GM12878 (cell line): ENCODE results near the gene KLLN. TPM values are rescaled to one million over a fixed set of nuclear protein-coding genes. Genes with fewer than 3 reads are reported as not detected.

Source experiments
- ATAC-seq: fragments of 200-7000 bp; cut with Tn5 transposase; 3 replicates; pipeline ENCODE4 v1.9.1; 2020; ENCODE audit warnings: mild to moderate bottlenecking, moderate library complexity
- BruUV-seq: library from RNA; stranded (reverse); fragments of 400-500 nt; replicated peaks from 2 replicates; lab custom pipeline; 2021; lab: Mats Ljungman, UMichigan
- CTCF ChIA-PET: fragments of 300-600 bp; sonication (Branson Sonifier 250); formaldehyde crosslinking; extraction: SDS; loops from one replicate; lab custom pipeline; 2021; ENCODE audit warnings: inconsistent platforms; lab: Yijun Ruan, JAX
- POLR2A ChIA-PET: fragments of 350-600 bp; formaldehyde crosslinking; extraction: SDS; loops from one replicate; lab custom pipeline; 2021; ENCODE audit warnings: inconsistent platforms; lab: Charles Lee
- RAD21 ChIA-PET: fragments of 300-600 bp; sonication (Branson Sonifier 250); formaldehyde crosslinking; loops from one replicate; lab custom pipeline; 2023; ENCODE audit warnings: antibody characterized with exemption; ENCODE audit not compliant: unreplicated experiment; lab: Charles Lee
- SMC1A ChIA-PET: fragments of 300-600 bp; sonication (Branson Sonifier 250); formaldehyde crosslinking; loops from one replicate; lab custom pipeline; 2023; ENCODE audit not compliant: unreplicated experiment, uncharacterized antibody; lab: Charles Lee
- DNase-seq: peaks from one replicate; pipeline ENCODE4 v3.0.0-alpha.2; 2011; ENCODE audit warnings: low read depth, low spot score
- FAIRE-seq: peaks from 3 replicates; lab custom pipeline; 2011; peaks lifted over from hg19 to GRCh38; lab: Jason Lieb, UNC
- H2AFZ ChIP-seq: 2 replicates; pipeline ENCODE4 v1.6.0; 2011; ENCODE audit warnings: low read depth, low read length, control low read depth; ENCODE audit not compliant: control insufficient read depth
- H3K27ac ChIP-seq: 2 replicates; pipeline ENCODE4 v1.5.1; 2011; ENCODE audit warnings: control low read depth; ENCODE audit not compliant: control insufficient read depth, insufficient read depth
- H3K27me3 ChIP-seq, 2 experiments: replicated peaks in 1 of 2; 2 replicates each; pipeline versions ENCODE4 v1.6.0 to v1.6.1; 2011; ENCODE audit warnings: low read length in 1 of 2; ENCODE audit not compliant: control insufficient read depth in 2 of 2, insufficient read depth in 2 of 2
- H3K36me3 ChIP-seq, 2 experiments: 2 replicates each; pipeline ENCODE4 v1.5.1; 2011; ENCODE audit warnings: low read length in 1 of 2; ENCODE audit not compliant: control insufficient read depth in 2 of 2, insufficient read depth in 2 of 2
- H3K4me1 ChIP-seq: 2 replicates; pipeline ENCODE4 v1.6.1; 2011; ENCODE audit warnings: mild to moderate bottlenecking, low read length, moderate library complexity, mixed read lengths; ENCODE audit not compliant: control insufficient read depth, insufficient read depth
- H3K4me2 ChIP-seq: 2 replicates; pipeline ENCODE4 v1.6.0; 2011; ENCODE audit warnings: control low read depth; ENCODE audit not compliant: control insufficient read depth, insufficient read depth
- H3K4me3 ChIP-seq: fragments of 200-600 bp; sonication (generic); 2 replicates; pipeline ENCODE4 v1.5.1; 2016
- H3K79me2 ChIP-seq: 2 replicates; pipeline ENCODE4 v1.6.0; 2011; ENCODE audit warnings: low read length; ENCODE audit not compliant: control insufficient read depth, insufficient read depth
- H3K9ac ChIP-seq: 2 replicates; pipeline ENCODE4 v1.8.0; 2011; ENCODE audit warnings: low read length, control low read depth, mixed read lengths; ENCODE audit not compliant: control insufficient read depth, insufficient read depth
- H3K9me3 ChIP-seq: replicated peaks from 3 replicates; pipeline ENCODE4 v1.5.1; 2011; ENCODE audit warnings: mild to moderate bottlenecking, low read length; ENCODE audit not compliant: control insufficient read depth, insufficient read depth
- H4K20me1 ChIP-seq: 2 replicates; pipeline ENCODE4 v1.6.0; 2011; ENCODE audit not compliant: control insufficient read depth, insufficient read depth
- ASH2L ChIP-seq: fragments of 300-600, 200-600 bp; sonication (generic); IDR thresholded peaks from 2 replicates; pipeline ENCODE4 v1.6.1; 2017; ENCODE audit warnings: low read depth, mild to moderate bottlenecking, borderline replicate concordance
- DPF2 ChIP-seq: fragments of 450-650 bp; IDR thresholded peaks from 2 replicates; pipeline ENCODE4 v1.6.1; 2017; ENCODE audit warnings: mild to moderate bottlenecking
- EP300 ChIP-seq, 2 experiments: fragments of 150-350 bp in 1 of 2; IDR thresholded peaks; 2 replicates each; pipeline ENCODE4 v1.6.1; 2011 to 2012; ENCODE audit warnings: low read depth in 2 of 2, low read length in 2 of 2, borderline replicate concordance in 1 of 2, improper control_type of control experiment in 1 of 2, inconsistent platforms in 1 of 2; ENCODE audit not compliant: control insufficient read depth in 1 of 2
- HDAC6 ChIP-seq: fragments of 200-600 bp; sonication (generic); IDR thresholded peaks from one replicate; pipeline ENCODE4 v1.8.0; 2017; ENCODE audit warnings: antibody characterized with exemption; ENCODE audit not compliant: unreplicated experiment
- IKZF2 ChIP-seq, 2 experiments: fragments of 450-650 bp; IDR thresholded peaks; 2 replicates each; pipeline ENCODE4 v1.6.1; 2017; ENCODE audit warnings: mild to moderate bottlenecking in 2 of 2, moderate library complexity in 2 of 2
- KAT2A ChIP-seq: conservative IDR thresholded peaks from 2 replicates; pipeline ENCODE4 v1.6.1; 2011; ENCODE audit warnings: low read depth, low read length; ENCODE audit not compliant: control insufficient read depth
- NBN ChIP-seq: fragments of 450-650 bp; IDR thresholded peaks from 2 replicates; pipeline ENCODE4 v1.6.1; 2016
- RELA ChIP-seq: fragments of 450-650 bp; IDR thresholded peaks from 2 replicates; pipeline ENCODE4 v1.8.0; 2014; ENCODE audit warnings: borderline replicate concordance; ENCODE audit not compliant: partially characterized antibody
- SPI1 ChIP-seq: IDR thresholded peaks from 2 replicates; pipeline ENCODE4 v1.6.1; 2011; ENCODE audit warnings: low read depth, mild to moderate bottlenecking, low read length, moderate library complexity, borderline replicate concordance; ENCODE audit not compliant: insufficient read depth
- TCF3 ChIP-seq: IDR thresholded peaks from 2 replicates; pipeline ENCODE4 v1.6.1; 2012; ENCODE audit warnings: low read depth, mild to moderate bottlenecking, low read length, borderline replicate concordance; ENCODE audit not compliant: insufficient read depth
- ZNF207 ChIP-seq: fragments of 450-650 bp; IDR thresholded peaks from 2 replicates; pipeline ENCODE4 v1.6.1; 2014; ENCODE audit warnings: antibody characterized with exemption, mild to moderate bottlenecking, borderline replicate concordance
- in situ Hi-C: fragments of 300-500 bp; cut with MboI; formaldehyde crosslinking; loops from 9 replicates; pipeline ENCODE4 v1.14.3; 2018; ENCODE audit warnings: mixed read lengths
- intact Hi-C: fragments of 100-400 bp; cut with micrococcal nuclease; formaldehyde crosslinking; loops from one replicate; pipeline ENCODE4 v1.14.2; 2022; ENCODE audit not compliant: unreplicated experiment
- polyA plus RNA-seq, 11 experiments: library from polyadenylated mRNA; depleted of rRNA in 4 of 11; unstranded in 6 of 11; stranded (reverse) in 5 of 11; fragments of >200 nt; fragmentation: Nextera tagmentation in 4 of 11; fragmentation: Illumina TruSeq in 1 of 11; extraction: Ambion mirVana in 4 of 11; extraction: Trizol in 1 of 11; gene quantifications; 1 replicate in 1 of 11; 2 replicates in 10 of 11; pipeline versions ENCODE4 v1.2.1 to v1.2.3, GENCODE V29; 2011 to 2016; ENCODE audit warnings: inconsistent platforms in 2 of 11, missing spikeins in 2 of 11, low read depth in 1 of 11
- total RNA-seq, 4 experiments: library from RNA; depleted of rRNA in 3 of 4; stranded (reverse); fragments of >200 nt in 3 of 4; fragmentation: Illumina TruSeq in 1 of 4; extraction: Trizol in 1 of 4; gene quantifications; 2 replicates each; pipeline versions ENCODE4 v1.2.1 to v1.2.3, GENCODE V29; 2013 to 2021
- TF ChIP-seq, protein P1 (sequence below), 3 experiments: IDR thresholded peaks in 2 of 3; conservative IDR thresholded peaks in 1 of 3; 2 replicates each; pipeline ENCODE4 v1.5.1; 2011; ENCODE audit warnings: low read depth in 3 of 3, low read length in 3 of 3, mild to moderate bottlenecking in 3 of 3, control low read depth in 2 of 3, moderate library complexity in 2 of 3, inconsistent platforms in 1 of 3, mixed read lengths in 1 of 3; ENCODE audit not compliant: control insufficient read depth in 2 of 3, insufficient read depth in 1 of 3; ENCODE audit errors: extremely low read depth in 1 of 3
- TF ChIP-seq, protein P2 (sequence below): fragments of 450-650 bp; IDR thresholded peaks from 2 replicates; pipeline ENCODE4 v1.6.1; 2014; ENCODE audit warnings: mild to moderate bottlenecking
- TF ChIP-seq, protein P3 (sequence below): fragments of 450-650 bp; IDR thresholded peaks from 2 replicates; pipeline ENCODE4 v1.6.1; 2018; ENCODE audit warnings: mild to moderate bottlenecking, low read depth, moderate library complexity; ENCODE audit not compliant: partially characterized antibody
- TF ChIP-seq, protein P4 (sequence below): fragments of 450-650 bp; IDR thresholded peaks from 2 replicates; pipeline ENCODE4 v1.6.1; 2017; ENCODE audit warnings: mild to moderate bottlenecking, low read depth, inconsistent platforms; ENCODE audit not compliant: poor library complexity, severe bottlenecking

The KLLN gene
- total and polyA plus RNA-seq, 10 of the 15 experiments (the other 5 are each of a cell fraction or from before 2014, with no cell fraction given): 0.87 to 2.2 (median 1.7) TPM

DNA sequence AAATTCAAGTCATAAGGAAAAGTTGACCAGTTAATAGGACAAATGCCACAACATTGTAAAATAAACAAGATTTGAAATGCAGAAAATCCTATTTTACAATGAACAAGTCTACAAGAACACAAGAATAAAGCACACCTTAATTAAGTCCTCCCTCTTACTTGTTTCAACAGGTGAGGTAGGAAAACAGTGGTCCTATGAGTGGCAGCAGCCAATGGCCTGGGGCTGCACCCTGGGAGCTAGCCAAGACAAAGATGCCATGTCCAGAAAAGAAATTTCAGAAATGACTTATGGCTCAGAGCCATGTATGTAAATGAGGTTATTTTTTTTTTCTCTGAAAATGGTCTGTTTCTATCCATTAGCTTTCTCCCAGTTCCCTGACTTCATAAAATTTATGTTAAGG, 14.3 kb downstream of the KLLN start:
- H3K9me3 ChIP-seq: no peaks in the 10 kb centered on the region; the same call in 2 of the 3 replicates
- DNase-seq: no peak
- H3K4me2 ChIP-seq: no peak overlapping the region
- SMC1A ChIA-PET: interaction anchor here (0.6 to 4.3 kb wide), 4 partner anchors 10 to 851 kb away, joined by 4 to 27 read pairs (median 10); no protein-coding TSS in a partner anchor
- FAIRE-seq: no peak
- CTCF ChIA-PET: interaction anchor here (1.5 to 5.1 kb wide), 5 partner anchors 10 to 709 kb away, joined by 3 to 34 read pairs (median 4); no protein-coding TSS in a partner anchor
- no peaks in the 10 kb centered on the region for H3K79me2 ChIP-seq
- no peak overlapping the region for H3K9ac ChIP-seq
- no peak overlapping the region for H3K4me3 ChIP-seq
- H4K20me1 ChIP-seq: no peaks in the 10 kb centered on the region
- RAD21 ChIA-PET: interaction anchor here (1.4 to 2.7 kb wide), 3 partner anchors 34 to 703 kb away, joined by 4 to 14 read pairs (median 7); no protein-coding TSS in a partner anchor
- peaks cover 3% of the 10 kb centered on the region; the same call in 1 of the 2 replicates for H3K4me1 ChIP-seq
- POLR2A ChIA-PET: no interaction called here
- intact Hi-C loops: no loop called here
- no peaks in the 10 kb centered on the region for H3K36me3 ChIP-seq
- TF ChIP-seq, protein P1, sequence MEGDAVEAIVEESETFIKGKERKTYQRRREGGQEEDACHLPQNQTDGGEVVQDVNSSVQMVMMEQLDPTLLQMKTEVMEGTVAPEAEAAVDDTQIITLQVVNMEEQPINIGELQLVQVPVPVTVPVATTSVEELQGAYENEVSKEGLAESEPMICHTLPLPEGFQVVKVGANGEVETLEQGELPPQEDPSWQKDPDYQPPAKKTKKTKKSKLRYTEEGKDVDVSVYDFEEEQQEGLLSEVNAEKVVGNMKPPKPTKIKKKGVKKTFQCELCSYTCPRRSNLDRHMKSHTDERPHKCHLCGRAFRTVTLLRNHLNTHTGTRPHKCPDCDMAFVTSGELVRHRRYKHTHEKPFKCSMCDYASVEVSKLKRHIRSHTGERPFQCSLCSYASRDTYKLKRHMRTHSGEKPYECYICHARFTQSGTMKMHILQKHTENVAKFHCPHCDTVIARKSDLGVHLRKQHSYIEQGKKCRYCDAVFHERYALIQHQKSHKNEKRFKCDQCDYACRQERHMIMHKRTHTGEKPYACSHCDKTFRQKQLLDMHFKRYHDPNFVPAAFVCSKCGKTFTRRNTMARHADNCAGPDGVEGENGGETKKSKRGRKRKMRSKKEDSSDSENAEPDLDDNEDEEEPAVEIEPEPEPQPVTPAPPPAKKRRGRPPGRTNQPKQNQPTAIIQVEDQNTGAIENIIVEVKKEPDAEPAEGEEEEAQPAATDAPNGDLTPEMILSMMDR (IDR thresholded peaks at IDR 0.05 in 2 of 3, conservative IDR thresholded peaks at IDR 0.05 in 1 of 3; ENCODE audit: control insufficient read depth in 2 of 3, extremely low read depth in 1 of 3, insufficient read depth in 1 of 3, low read depth in 3 of 3, low read length in 3 of 3): no peak
- no peak for TF ChIP-seq EP300 (IDR thresholded peaks at IDR 0.05; ENCODE audit: borderline replicate concordance in 1 of 2, control insufficient read depth in 1 of 2, low read depth in 2 of 2, low read length in 2 of 2)
- no peak for TF ChIP-seq HDAC6
- TF ChIP-seq NBN: no peak
- TF ChIP-seq DPF2: no peak
- TF ChIP-seq ZNF207: no peak
- no peak for TF ChIP-seq IKZF2 (IDR thresholded peaks at IDR 0.05)
- no peak for TF ChIP-seq SPI1
- TF ChIP-seq RELA: no peak
- TF ChIP-seq KAT2A: no peak
- TF ChIP-seq, protein P2, sequence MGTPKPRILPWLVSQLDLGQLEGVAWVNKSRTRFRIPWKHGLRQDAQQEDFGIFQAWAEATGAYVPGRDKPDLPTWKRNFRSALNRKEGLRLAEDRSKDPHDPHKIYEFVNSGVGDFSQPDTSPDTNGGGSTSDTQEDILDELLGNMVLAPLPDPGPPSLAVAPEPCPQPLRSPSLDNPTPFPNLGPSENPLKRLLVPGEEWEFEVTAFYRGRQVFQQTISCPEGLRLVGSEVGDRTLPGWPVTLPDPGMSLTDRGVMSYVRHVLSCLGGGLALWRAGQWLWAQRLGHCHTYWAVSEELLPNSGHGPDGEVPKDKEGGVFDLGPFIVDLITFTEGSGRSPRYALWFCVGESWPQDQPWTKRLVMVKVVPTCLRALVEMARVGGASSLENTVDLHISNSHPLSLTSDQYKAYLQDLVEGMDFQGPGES: no peak
- TF ChIP-seq, protein P3, sequence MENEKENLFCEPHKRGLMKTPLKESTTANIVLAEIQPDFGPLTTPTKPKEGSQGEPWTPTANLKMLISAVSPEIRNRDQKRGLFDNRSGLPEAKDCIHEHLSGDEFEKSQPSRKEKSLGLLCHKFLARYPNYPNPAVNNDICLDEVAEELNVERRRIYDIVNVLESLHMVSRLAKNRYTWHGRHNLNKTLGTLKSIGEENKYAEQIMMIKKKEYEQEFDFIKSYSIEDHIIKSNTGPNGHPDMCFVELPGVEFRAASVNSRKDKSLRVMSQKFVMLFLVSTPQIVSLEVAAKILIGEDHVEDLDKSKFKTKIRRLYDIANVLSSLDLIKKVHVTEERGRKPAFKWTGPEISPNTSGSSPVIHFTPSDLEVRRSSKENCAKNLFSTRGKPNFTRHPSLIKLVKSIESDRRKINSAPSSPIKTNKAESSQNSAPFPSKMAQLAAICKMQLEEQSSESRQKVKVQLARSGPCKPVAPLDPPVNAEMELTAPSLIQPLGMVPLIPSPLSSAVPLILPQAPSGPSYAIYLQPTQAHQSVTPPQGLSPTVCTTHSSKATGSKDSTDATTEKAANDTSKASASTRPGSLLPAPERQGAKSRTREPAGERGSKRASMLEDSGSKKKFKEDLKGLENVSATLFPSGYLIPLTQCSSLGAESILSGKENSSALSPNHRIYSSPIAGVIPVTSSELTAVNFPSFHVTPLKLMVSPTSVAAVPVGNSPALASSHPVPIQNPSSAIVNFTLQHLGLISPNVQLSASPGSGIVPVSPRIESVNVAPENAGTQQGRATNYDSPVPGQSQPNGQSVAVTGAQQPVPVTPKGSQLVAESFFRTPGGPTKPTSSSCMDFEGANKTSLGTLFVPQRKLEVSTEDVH: no peak
- TF ChIP-seq, protein P4, sequence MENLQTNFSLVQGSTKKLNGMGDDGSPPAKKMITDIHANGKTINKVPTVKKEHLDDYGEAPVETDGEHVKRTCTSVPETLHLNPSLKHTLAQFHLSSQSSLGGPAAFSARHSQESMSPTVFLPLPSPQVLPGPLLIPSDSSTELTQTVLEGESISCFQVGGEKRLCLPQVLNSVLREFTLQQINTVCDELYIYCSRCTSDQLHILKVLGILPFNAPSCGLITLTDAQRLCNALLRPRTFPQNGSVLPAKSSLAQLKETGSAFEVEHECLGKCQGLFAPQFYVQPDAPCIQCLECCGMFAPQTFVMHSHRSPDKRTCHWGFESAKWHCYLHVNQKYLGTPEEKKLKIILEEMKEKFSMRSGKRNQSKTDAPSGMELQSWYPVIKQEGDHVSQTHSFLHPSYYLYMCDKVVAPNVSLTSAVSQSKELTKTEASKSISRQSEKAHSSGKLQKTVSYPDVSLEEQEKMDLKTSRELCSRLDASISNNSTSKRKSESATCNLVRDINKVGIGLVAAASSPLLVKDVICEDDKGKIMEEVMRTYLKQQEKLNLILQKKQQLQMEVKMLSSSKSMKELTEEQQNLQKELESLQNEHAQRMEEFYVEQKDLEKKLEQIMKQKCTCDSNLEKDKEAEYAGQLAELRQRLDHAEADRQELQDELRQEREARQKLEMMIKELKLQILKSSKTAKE: no peak
- TF ChIP-seq ASH2L: no peak
- TF ChIP-seq TCF3: no peak
- TF ChIP-seq, all 136 proteins: peak for 0
- no peak overlapping the region for H2AFZ ChIP-seq
- in situ Hi-C loops: no loop called here
- H3K27ac ChIP-seq: no peak overlapping the region
- ATAC-seq: no peak
- no peaks in the 10 kb centered on the region for H3K27me3 ChIP-seq
- no TSS peak for BruUV-seq
